ENCODE data around the gene PRM1.
A peak's percentile ranks its signal among the peaks of the same experiment; 100 is the strongest.

Gene PRM1

DNA sequence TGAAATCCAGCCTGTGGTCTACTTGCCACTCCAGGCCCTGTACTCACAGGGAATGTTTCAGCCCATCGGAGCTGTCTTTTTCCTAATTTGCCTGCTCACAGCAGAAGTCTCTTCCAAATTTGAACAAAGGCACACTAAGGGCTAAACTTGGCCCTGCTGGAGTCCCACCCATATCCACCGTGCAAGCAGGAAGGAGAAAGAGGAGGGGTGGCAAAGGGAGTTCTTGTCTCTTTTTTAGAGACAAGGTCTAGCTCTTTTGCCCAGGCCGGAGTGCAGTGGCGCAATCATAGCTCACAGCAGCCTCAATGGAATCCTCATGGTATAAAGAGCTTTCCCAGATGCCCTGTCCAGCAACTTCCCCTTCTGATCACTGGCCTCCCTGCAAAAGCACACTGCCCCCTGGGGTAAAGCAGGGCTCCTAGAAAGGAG lies 2.7 kb upstream of the PRM1 start:
- H3K4me3 ChIP-seq (ENCODE audit: low read length), result no peak overlapping the region
- no peak for DNase-seq (ENCODE audit: low read depth)
- TF ChIP-seq CTCF (conservative IDR thresholded peaks at IDR 0.05; ENCODE audit: low read depth, low read length), result peak; percentile 6

DNA sequence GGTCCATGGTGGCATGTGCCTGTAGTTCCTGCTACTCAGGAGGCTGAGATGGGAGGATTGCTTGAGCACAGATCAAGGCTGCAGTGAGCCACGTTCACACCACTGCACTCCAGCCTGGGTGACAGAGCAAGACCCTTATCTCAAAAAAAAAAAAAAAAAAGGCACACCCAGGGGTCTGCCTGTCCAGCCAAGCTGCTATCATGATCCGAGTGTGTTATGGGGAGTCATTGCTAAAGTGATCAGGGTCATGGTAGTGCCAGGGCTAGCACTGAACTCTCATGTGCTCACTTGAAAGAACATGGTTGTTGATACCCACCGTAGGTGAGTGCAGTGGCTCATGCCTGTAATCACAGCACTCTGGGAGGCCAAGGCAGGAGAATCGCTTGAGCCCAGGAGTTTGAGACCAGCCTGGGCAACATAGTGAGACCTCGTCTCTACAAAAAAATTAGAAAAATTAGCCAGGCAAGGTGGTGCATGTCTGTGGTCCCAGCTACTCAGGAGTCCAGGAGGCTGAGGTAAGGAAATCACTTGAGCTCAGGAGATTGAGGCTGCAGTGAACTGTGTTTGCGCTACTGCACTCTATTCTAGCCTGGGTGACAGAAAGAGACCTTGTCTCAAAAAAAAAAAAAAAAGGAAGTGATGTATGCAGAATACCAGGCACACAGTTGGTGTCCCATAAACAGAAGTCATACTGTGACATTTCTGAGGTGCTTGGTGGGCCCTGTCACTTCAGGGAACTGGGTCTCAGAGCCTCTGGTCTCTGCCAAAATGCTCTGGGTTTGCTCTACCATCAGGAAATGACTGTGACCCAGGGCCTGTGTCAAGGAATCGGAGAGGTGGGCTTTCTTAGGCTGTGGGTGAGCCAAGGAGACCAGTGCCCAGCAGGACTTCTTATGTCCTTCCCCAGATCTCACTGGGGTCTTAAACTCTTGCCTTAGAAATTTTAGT lies 2.2 kb downstream of the PRM1 start:
- TF ChIP-seq CTCF (conservative IDR thresholded peaks at IDR 0.05; ENCODE audit: low read depth, low read length), result no peak
- no peak overlapping the region for H3K4me3 ChIP-seq (ENCODE audit: low read length)
- DNase-seq (ENCODE audit: low read depth), result no peak

DNA sequence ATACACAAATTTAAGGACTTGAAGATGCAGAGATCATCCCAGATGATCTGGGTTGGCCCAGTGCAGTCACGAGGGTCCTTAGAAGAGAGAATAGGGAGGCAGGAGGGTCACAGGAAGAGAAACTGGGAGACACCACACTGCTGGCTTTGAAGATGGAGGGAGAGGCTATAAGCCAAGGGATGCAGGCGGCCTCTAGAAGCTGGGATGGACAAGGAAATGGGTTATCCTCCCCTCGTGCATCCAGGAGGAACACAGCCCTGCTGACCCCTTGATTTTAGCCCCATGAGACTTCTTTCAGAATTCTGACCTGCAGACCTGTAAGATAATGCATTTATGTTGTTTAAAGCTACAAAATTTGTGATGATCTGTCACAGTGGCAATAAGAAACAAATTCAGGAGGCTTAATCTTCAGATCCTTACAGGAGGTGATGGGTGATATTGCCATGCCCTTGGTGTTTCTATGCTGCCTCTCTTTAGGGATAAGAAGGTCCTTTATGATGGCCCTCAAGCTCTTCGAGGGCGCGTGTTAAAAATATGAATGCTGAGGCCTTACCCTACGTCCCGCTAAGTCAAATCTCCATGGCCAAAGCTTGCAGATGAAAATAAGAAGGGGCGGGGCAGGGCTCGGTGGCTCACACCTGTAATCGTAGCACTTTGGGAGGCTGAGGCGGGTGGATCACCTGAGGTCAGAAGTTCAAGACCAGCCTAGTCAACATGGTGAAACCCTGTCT lies 3.4 kb downstream of the PRM1 start:
- no peak overlapping the region for H3K4me3 ChIP-seq (ENCODE audit: low read length)
- DNase-seq (ENCODE audit: low read depth), result no peak
- no peak for TF ChIP-seq CTCF (conservative IDR thresholded peaks at IDR 0.05; ENCODE audit: low read depth, low read length)

DNA sequence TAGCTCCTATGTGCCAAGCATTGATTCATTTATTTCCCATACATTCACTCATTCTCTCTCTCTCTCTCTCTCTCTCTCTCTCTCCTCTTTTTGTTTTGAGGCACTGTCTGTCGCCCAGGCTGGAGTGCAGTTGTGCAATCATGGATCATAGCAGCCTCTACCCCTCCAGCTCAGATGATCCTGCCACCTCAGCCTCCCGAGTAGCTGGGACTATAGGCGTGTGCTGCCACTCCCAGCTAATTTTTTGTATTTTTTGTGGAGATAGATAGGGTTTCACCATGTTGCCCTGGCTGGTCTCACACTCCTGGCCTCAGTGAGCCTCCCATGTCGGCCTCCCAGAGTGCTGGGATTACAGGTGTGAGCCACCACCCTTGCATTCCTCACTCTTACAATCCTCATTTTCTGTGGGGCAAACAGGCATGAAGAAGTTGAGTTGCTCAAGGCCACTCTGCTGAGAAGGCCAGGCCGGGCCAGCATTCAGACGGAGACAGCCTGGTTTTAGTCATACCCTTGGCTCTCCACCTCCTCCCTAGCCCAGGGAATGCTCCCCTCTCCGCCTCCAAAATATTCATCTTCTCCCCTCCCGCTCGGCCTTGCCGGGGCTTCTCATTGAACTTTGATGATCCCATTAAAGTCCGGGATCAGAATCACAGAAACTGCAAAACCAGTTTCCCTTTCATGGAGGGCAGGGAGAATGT lies 4.1 kb downstream of the PRM1 start:
- no peak for TF ChIP-seq CTCF (conservative IDR thresholded peaks at IDR 0.05; ENCODE audit: low read depth, low read length)
- no peak for DNase-seq (ENCODE audit: low read depth)
- no peak overlapping the region for H3K4me3 ChIP-seq (ENCODE audit: low read length)

- no peak within 1 kb of the TSS for H3K4me3 ChIP-seq (ENCODE audit: low read length)
- no peak for DNase-seq (ENCODE audit: low read depth)
- no peak for TF ChIP-seq CTCF (conservative IDR thresholded peaks at IDR 0.05; ENCODE audit: low read depth, low read length)
Measured at GRCh38 chr16:11276143-11276895, 4.8 kb downstream of the PRM1 start, which contains the start of gene PRM2. Gene PRM2 (minus strand): TSS chr16:11276480. CDS start chr16:11276370, 110 bp downstream.

GRCh38 chr16:11274964-11275363 lies 6.2 kb downstream of the PRM1 start:
- no peak overlapping the region for H3K4me3 ChIP-seq (ENCODE audit: low read length)
- TF ChIP-seq CTCF (conservative IDR thresholded peaks at IDR 0.05; ENCODE audit: low read depth, low read length), result no peak
- no peak for DNase-seq (ENCODE audit: low read depth)

Data from retinal pigment epithelial cell (primary cell).